ENCODE results near the gene RASSF1. TPM values are rescaled to one million over a fixed set of nuclear protein-coding genes. Genes with fewer than 3 reads are reported as not detected.
A peak's percentile ranks its signal among the peaks of the same experiment; 100 is the strongest.

Gene RASSF1
- total and polyA plus RNA-seq, 2 of the 13 experiments (the other 11 are each of a cell fraction or from before 2014, with no cell fraction given), result 10.2 to 27.5 TPM

DNA sequence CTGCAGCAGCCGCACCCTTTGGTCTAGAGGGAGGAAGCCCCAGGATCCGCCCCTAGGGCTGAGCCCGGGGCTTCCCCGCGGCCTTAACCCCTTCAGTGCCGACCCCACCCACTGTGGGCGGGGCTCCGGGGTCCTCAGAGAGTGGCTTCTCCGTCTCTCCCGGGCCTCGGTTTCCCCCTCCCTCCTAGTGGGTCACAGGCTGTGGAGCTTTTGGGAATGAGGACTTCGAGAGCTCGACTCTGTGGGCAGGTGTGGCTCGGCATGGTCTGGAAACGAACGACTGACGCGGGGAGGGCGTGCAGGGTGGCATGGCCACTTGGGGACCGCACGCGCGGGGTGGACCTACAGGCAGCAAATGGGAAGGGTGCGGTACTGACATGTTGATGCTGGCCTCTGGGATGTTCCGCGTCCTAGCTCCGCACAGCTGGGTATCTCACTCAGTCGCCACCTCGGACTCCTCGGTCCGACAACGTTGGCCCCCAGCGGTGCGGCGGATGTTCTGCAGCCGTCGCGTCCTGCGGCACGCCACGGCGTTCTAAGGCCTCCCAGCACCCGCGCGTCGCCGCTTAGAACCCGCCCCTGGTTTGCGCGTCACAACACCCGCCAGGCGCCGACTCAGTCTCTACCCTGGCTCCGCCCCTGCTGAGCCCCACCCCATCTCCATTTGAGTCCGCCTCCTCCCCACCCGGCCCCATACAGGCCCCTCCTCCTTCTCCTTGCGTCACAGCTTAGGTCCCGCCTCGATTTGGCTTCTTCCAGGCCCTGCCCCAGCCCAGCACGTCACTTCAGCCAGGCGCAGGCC is 41.6 kb downstream of the RASSF1 start, which contains the start of the genes HYAL3 and NAA80 (continued):
- TF ChIP-seq, protein P1, sequence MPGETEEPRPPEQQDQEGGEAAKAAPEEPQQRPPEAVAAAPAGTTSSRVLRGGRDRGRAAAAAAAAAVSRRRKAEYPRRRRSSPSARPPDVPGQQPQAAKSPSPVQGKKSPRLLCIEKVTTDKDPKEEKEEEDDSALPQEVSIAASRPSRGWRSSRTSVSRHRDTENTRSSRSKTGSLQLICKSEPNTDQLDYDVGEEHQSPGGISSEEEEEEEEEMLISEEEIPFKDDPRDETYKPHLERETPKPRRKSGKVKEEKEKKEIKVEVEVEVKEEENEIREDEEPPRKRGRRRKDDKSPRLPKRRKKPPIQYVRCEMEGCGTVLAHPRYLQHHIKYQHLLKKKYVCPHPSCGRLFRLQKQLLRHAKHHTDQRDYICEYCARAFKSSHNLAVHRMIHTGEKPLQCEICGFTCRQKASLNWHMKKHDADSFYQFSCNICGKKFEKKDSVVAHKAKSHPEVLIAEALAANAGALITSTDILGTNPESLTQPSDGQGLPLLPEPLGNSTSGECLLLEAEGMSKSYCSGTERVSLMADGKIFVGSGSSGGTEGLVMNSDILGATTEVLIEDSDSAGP (CRISPR knock-in tag; IDR thresholded peaks at IDR 0.05; ENCODE audit: borderline replicate concordance), result peak; percentile 93
- TF ChIP-seq ZNF143 (CRISPR knock-in tag; IDR thresholded peaks at IDR 0.05), result peak; percentile 49; the same call in 1 of the 2 replicates
- peak; percentile 31; the same call in 1 of the 2 replicates for TF ChIP-seq BCL6 (CRISPR knock-in tag; IDR thresholded peaks at IDR 0.05)
- peak; percentile 69; the same call in 1 of the 2 replicates for TF ChIP-seq MIER3 (CRISPR knock-in tag; IDR thresholded peaks at IDR 0.05; ENCODE audit: borderline replicate concordance)
- TF ChIP-seq, protein P2, sequence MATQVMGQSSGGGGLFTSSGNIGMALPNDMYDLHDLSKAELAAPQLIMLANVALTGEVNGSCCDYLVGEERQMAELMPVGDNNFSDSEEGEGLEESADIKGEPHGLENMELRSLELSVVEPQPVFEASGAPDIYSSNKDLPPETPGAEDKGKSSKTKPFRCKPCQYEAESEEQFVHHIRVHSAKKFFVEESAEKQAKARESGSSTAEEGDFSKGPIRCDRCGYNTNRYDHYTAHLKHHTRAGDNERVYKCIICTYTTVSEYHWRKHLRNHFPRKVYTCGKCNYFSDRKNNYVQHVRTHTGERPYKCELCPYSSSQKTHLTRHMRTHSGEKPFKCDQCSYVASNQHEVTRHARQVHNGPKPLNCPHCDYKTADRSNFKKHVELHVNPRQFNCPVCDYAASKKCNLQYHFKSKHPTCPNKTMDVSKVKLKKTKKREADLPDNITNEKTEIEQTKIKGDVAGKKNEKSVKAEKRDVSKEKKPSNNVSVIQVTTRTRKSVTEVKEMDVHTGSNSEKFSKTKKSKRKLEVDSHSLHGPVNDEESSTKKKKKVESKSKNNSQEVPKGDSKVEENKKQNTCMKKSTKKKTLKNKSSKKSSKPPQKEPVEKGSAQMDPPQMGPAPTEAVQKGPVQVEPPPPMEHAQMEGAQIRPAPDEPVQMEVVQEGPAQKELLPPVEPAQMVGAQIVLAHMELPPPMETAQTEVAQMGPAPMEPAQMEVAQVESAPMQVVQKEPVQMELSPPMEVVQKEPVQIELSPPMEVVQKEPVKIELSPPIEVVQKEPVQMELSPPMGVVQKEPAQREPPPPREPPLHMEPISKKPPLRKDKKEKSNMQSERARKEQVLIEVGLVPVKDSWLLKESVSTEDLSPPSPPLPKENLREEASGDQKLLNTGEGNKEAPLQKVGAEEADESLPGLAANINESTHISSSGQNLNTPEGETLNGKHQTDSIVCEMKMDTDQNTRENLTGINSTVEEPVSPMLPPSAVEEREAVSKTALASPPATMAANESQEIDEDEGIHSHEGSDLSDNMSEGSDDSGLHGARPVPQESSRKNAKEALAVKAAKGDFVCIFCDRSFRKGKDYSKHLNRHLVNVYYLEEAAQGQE (IDR thresholded peaks at IDR 0.05; ENCODE audit: borderline replicate concordance in 1 of 2, low read depth in 1 of 2, low read length in 2 of 2), result 0 out of 4 replicates have a peak, but pooled peaks of 1 of the 2 experiments have one; percentile 28
- TF ChIP-seq FLYWCH1 (CRISPR knock-in tag; IDR thresholded peaks at IDR 0.05), result no peak
- TF ChIP-seq SMYD3 (CRISPR knock-in tag; IDR thresholded peaks at IDR 0.05), result peak; percentile 45; the same call in 1 of the 2 replicates
- TF ChIP-seq PTBP1 (IDR thresholded peaks at IDR 0.05; ENCODE audit: low read depth, low read length, poor library complexity, severe bottlenecking), result peak; percentile 74
- TF ChIP-seq ZNF225 (CRISPR knock-in tag; IDR thresholded peaks at IDR 0.05), result no peak
- TF ChIP-seq, protein P3, sequence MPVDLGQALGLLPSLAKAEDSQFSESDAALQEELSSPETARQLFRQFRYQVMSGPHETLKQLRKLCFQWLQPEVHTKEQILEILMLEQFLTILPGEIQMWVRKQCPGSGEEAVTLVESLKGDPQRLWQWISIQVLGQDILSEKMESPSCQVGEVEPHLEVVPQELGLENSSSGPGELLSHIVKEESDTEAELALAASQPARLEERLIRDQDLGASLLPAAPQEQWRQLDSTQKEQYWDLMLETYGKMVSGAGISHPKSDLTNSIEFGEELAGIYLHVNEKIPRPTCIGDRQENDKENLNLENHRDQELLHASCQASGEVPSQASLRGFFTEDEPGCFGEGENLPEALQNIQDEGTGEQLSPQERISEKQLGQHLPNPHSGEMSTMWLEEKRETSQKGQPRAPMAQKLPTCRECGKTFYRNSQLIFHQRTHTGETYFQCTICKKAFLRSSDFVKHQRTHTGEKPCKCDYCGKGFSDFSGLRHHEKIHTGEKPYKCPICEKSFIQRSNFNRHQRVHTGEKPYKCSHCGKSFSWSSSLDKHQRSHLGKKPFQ (CRISPR knock-in tag; IDR thresholded peaks at IDR 0.05; ENCODE audit: insufficient replicate concordance), result peak; percentile 91
- no peak for TF ChIP-seq NR2F6 (IDR thresholded peaks at IDR 0.05)
- TF ChIP-seq NR2F6 (CRISPR knock-in tag; IDR thresholded peaks at IDR 0.05), result peak; percentile 19; the same call in 1 of the 2 replicates
- TF ChIP-seq KDM2A (CRISPR knock-in tag; IDR thresholded peaks at IDR 0.05; ENCODE audit: borderline replicate concordance, low read depth), result peak; percentile 100
- TF ChIP-seq, protein P4, sequence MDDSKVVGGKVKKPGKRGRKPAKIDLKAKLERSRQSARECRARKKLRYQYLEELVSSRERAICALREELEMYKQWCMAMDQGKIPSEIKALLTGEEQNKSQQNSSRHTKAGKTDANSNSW (CRISPR knock-in tag; IDR thresholded peaks at IDR 0.05; ENCODE audit: borderline replicate concordance), result no peak
- TF ChIP-seq CBX5 (CRISPR knock-in tag; IDR thresholded peaks at IDR 0.05; ENCODE audit: borderline replicate concordance), result peak; percentile 49; the same call in 1 of the 2 replicates
- TF ChIP-seq MIER2 (CRISPR knock-in tag; IDR thresholded peaks at IDR 0.05), result no peak
- no peak; the same call in 1 of the 2 replicates for TF ChIP-seq ETV5 (CRISPR knock-in tag; IDR thresholded peaks at IDR 0.05; ENCODE audit: borderline replicate concordance)
- TF ChIP-seq RAD21 (CRISPR knock-in tag; IDR thresholded peaks at IDR 0.05), result peak; percentile 67; the same call in 1 of the 2 replicates
- TF ChIP-seq, protein P5, sequence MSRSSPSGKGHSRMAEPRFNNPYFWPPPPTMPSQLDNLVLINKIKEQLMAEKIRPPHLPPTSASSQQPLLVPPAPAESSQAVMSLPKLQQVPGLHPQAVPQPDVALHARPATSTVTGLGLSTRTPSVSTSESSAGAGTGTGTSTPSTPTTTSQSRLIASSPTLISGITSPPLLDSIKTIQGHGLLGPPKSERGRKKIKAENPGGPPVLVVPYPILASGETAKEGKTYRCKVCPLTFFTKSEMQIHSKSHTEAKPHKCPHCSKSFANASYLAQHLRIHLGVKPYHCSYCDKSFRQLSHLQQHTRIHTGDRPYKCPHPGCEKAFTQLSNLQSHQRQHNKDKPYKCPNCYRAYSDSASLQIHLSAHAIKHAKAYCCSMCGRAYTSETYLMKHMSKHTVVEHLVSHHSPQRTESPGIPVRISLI (CRISPR knock-in tag; IDR thresholded peaks at IDR 0.05; ENCODE audit: borderline replicate concordance), result peak; percentile 27; the same call in 1 of the 2 replicates
- TF ChIP-seq ONECUT2 (CRISPR knock-in tag; IDR thresholded peaks at IDR 0.05), result no peak
- peak; percentile 65 for TF ChIP-seq ASH2L (IDR thresholded peaks at IDR 0.05; ENCODE audit: insufficient read length, low read depth, low read length)
